Measurements from ENCODE around the gene TCF4. TPM values are rescaled to one million over a fixed set of nuclear protein-coding genes. Genes with fewer than 3 reads are reported as not detected.

The TCF4 gene
- polyA plus RNA-seq, 1 donor (not counting 4 experiments of a cell fraction or from before 2014, with no cell fraction given), result 9.7 TPM

- no peaks in the 10 kb centered on the region for H3K27me3 ChIP-seq (ENCODE audit: control insufficient read depth, extremely low read depth, insufficient read depth, low read length)
- no peak overlapping the region for H3K4me2 ChIP-seq (ENCODE audit: control insufficient read depth, extremely low read depth, insufficient read depth, low read depth, low read length)
- H3K9me1 ChIP-seq (ENCODE audit: control insufficient read depth, extremely low read depth, insufficient read depth, low read length), result no peaks in the 10 kb centered on the region
- no peak for TF ChIP-seq CTCF (optimal IDR thresholded peaks at IDR 0.05 in 1 of 3, IDR thresholded peaks at IDR 0.05 in 1 of 3, conservative IDR thresholded peaks at IDR 0.05 in 1 of 3; ENCODE audit: extremely low read depth in 1 of 3, insufficient read depth in 2 of 3, low read length in 3 of 3)
- no peak for TF ChIP-seq EZH2 (IDR thresholded peaks at IDR 0.05; ENCODE audit: low read length)
- no peaks in the 10 kb centered on the region for H4K20me1 ChIP-seq (ENCODE audit: control insufficient read depth, extremely low read depth, insufficient read depth, low read length)
- no peaks in the 10 kb centered on the region for H3K36me3 ChIP-seq (ENCODE audit: control insufficient read depth in 2 of 2, extremely low read depth in 1 of 2, insufficient read depth in 2 of 2, low read length in 2 of 2)
- no peak overlapping the region for H3K4me3 ChIP-seq (ENCODE audit: control insufficient read depth in 2 of 3, extremely low read depth in 1 of 3, insufficient read depth in 2 of 3, low read depth in 1 of 3, low read length in 3 of 3)
- DNase-seq (ENCODE audit: low read depth, low spot score) (no peak), FAIRE-seq (no peak)
- H3K4me1 ChIP-seq (ENCODE audit: control insufficient read depth, extremely low read depth, insufficient read depth, low read length), result no peaks in the 10 kb centered on the region
- no peak overlapping the region for H3K9ac ChIP-seq (ENCODE audit: control insufficient read depth, extremely low read depth, insufficient read depth, low read length)
- no peak overlapping the region for H3K27ac ChIP-seq (ENCODE audit: control insufficient read depth, insufficient read depth, low read length)
- dilution Hi-C loops (cut with MboI; ENCODE audit: extremely low pct_ligation_motif_present, low sequenced_read_pairs), result no loop called here
- no peaks in the 10 kb centered on the region for H3K9me3 ChIP-seq (ENCODE audit: control insufficient read depth, low read depth, low read length)
- no peaks in the 10 kb centered on the region for H3K79me2 ChIP-seq (ENCODE audit: control insufficient read depth, insufficient read depth, low read length)
- H2AFZ ChIP-seq (ENCODE audit: control insufficient read depth, low read length), result no peak overlapping the region
Observed at GRCh38 chr18:55555395-55556027, 32.5 kb downstream of the TCF4 start.

DNA sequence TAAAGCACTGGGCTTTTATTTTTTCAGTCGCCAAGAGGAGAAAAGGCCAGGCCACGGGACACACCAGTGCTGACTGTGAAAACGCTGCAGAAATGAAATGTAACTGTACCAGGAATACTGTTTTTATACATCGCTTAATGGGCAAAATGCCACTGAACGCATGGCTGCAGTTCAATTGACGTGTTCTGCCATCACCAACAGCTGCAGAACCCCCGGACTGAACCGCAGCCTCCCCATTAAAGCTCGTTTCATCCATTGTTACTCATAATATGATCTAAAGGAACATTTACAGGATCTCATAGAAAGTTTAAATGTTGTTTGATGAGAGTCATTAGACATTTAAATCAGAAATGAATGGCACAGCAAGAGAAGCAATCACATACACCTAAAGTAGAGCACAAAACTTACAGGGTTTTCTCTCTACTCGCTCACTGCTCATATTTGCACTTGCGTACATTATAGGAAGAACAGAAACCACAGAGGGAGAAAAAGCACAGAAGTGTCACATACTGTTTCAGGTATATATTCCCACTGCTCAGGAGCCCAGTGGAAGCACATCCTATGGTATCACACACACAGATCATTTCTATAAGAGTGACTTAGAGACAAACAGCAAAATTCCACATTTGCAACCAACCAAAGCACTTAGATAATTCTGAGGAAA is 35.3 kb downstream of the TCF4 start:
- Histone ChIP-seq H3K36me3 (ENCODE audit: control insufficient read depth in 2 of 2, extremely low read depth in 1 of 2, insufficient read depth in 2 of 2, low read length in 2 of 2) (no peaks in the 10 kb centered on the region), H3K4me1 (ENCODE audit: control insufficient read depth, extremely low read depth, insufficient read depth, low read length) (no peaks in the 10 kb centered on the region), H3K9me1 (ENCODE audit: control insufficient read depth, extremely low read depth, insufficient read depth, low read length) (no peaks in the 10 kb centered on the region), H4K20me1 (ENCODE audit: control insufficient read depth, extremely low read depth, insufficient read depth, low read length) (no peaks in the 10 kb centered on the region), H3K79me2 (ENCODE audit: control insufficient read depth, insufficient read depth, low read length) (no peaks in the 10 kb centered on the region), H3K27ac (ENCODE audit: control insufficient read depth, insufficient read depth, low read length) (no peak overlapping the region), H3K9me3 (ENCODE audit: control insufficient read depth, low read depth, low read length) (no peaks in the 10 kb centered on the region), H3K4me2 (ENCODE audit: control insufficient read depth, extremely low read depth, insufficient read depth, low read depth, low read length) (no peak overlapping the region), H3K4me3 (ENCODE audit: control insufficient read depth in 2 of 3, extremely low read depth in 1 of 3, insufficient read depth in 2 of 3, low read depth in 1 of 3, low read length in 3 of 3) (no peak overlapping the region), H2AFZ (ENCODE audit: control insufficient read depth, low read length) (no peak overlapping the region), H3K9ac (ENCODE audit: control insufficient read depth, extremely low read depth, insufficient read depth, low read length) (no peak overlapping the region), H3K27me3 (ENCODE audit: control insufficient read depth, extremely low read depth, insufficient read depth, low read length) (no peaks in the 10 kb centered on the region)
- no peak for FAIRE-seq
- no peak for DNase-seq (ENCODE audit: low read depth, low spot score)
- dilution Hi-C loops (cut with MboI; ENCODE audit: extremely low pct_ligation_motif_present, low sequenced_read_pairs), result no loop called here
- TF ChIP-seq CTCF (optimal IDR thresholded peaks at IDR 0.05 in 1 of 3, IDR thresholded peaks at IDR 0.05 in 1 of 3, conservative IDR thresholded peaks at IDR 0.05 in 1 of 3; ENCODE audit: extremely low read depth in 1 of 3, insufficient read depth in 2 of 3, low read length in 3 of 3) (no peak), EZH2 (IDR thresholded peaks at IDR 0.05; ENCODE audit: low read length) (no peak)

Measured in keratinocyte (primary cell).